Measurements from ENCODE around the gene BCAN.
"Not testable (repeated sequence)": the region's sequence is repeated elsewhere in the genome, so short reads cannot be mapped to it uniquely, and the experiment has no call there.

Gene BCAN

GRCh38 chr1:156641761-156642264 is at the start of gene BCAN:
BCAN (plus strand) TSS chr1:156642117; CDS start chr1:156646055, 3,938 bp downstream.
- peak; percentile 32 for DNase-seq

- DNase-seq = peak; percentile 20
Observed at GRCh38 chr1:156592158-156592909, 49.6 kb upstream of the BCAN start.

- no peak for DNase-seq
Observed at GRCh38 chr1:156592910-156593660, 48.8 kb upstream of the BCAN start.

GRCh38 chr1:156593661-156593989 is 48.3 kb upstream of the BCAN start:
- DNase-seq = no peak

GRCh38 chr1:156594190-156594589 is 47.7 kb upstream of the BCAN start:
- DNase-seq = no peak

- DNase-seq = no peak
Observed at GRCh38 chr1:156595016-156595415, 46.9 kb upstream of the BCAN start.

GRCh38 chr1:156596426-156596825 is 45.5 kb upstream of the BCAN start:
- no peak for DNase-seq

GRCh38 chr1:156598125-156598524 is 43.8 kb upstream of the BCAN start:
- no peak for DNase-seq

- DNase-seq = no peak
Observed at GRCh38 chr1:156598731-156599432, 43.0 kb upstream of the BCAN start.

GRCh38 chr1:156599811-156600210 is 42.1 kb upstream of the BCAN start:
- DNase-seq = no peak

GRCh38 chr1:156600733-156601121 is 41.2 kb upstream of the BCAN start:
- DNase-seq = no peak

- DNase-seq = peak; percentile 86
Observed at GRCh38 chr1:156601122-156601830, 40.6 kb upstream of the BCAN start, which contains the start of gene GPATCH4. GPATCH4 (minus strand) TSS chr1:156601479.

GRCh38 chr1:156601892-156602291 is 40.0 kb upstream of the BCAN start:
- DNase-seq = no peak

- peak; percentile 26 for DNase-seq
Observed at GRCh38 chr1:156602557-156602993, 39.3 kb upstream of the BCAN start.

- DNase-seq = not testable (repeated sequence)
Observed at GRCh38 chr1:156607344-156607743, 34.6 kb upstream of the BCAN start.

GRCh38 chr1:156608036-156608674 is 33.8 kb upstream of the BCAN start:
- DNase-seq = peak; percentile 69

GRCh38 chr1:156608981-156609380 is 32.9 kb upstream of the BCAN start:
- DNase-seq = peak; percentile 75

GRCh38 chr1:156610072-156610471 is 31.8 kb upstream of the BCAN start:
- not testable (repeated sequence) for DNase-seq

- DNase-seq = no peak
Observed at GRCh38 chr1:156612666-156613065, 29.3 kb upstream of the BCAN start.

- DNase-seq = no peak
Observed at GRCh38 chr1:156615946-156616345, 26.0 kb upstream of the BCAN start.

- DNase-seq = no peak
Observed at GRCh38 chr1:156616463-156616862, 25.5 kb upstream of the BCAN start.
